ENCODE measurements around the gene DAB1.

Gene DAB1

DNA sequence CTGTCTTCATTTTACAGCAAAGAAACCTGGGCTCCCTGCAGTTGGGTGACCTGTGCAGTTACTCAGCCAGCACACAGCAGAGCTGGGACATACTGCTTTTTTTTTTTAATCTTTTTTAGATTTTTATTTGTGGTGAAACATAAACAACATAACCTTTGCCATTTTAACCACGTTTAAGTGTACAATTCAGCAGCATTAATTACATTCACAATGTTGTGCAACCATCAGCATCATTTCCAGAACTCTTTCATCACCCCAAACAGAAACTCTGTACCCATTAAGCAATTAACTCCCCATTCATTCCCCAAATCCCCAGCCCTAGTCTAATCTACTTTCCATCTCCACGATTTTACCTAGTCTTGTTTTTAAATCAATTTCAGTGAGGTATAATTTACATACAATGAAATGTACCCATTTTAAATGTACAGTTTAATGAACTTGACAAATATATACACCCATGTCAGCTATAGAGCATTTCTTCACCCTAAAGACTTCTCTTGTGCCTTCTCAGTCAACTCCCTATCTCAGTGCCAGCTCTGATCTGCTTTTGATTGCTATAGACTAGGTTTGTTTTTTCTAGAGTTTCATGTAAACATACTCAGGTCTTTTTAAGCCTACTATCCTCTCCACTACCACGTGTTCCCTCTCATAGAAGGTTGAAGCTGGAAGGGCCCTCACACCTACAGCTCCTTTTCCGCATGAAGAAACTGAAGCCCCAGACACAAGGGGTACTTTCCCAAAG lies 420.3 kb downstream of the DAB1 start:
- ChIA-PET POLR2A (interaction anchor here (0.7 kb wide), 1 partner anchor 1001 kb away, joined by 3 read pairs; no protein-coding TSS in a partner anchor), CTCF (interaction anchor here (0.6 to 1.3 kb wide), 3 partner anchors 10 to 15 kb away, joined by 3 to 4 read pairs (median 3); no protein-coding TSS in a partner anchor)
- H3K36me3 ChIP-seq (ENCODE audit: control insufficient read depth in 2 of 2, insufficient read depth in 1 of 2, low read length in 2 of 2), result no peaks in the 10 kb centered on the region
- H3K27ac ChIP-seq (ENCODE audit: extremely low read depth, low read depth, low read length), result no peak overlapping the region
- no peak overlapping the region for H3K4me3 ChIP-seq (ENCODE audit: low read depth, low read length)
- no peaks in the 10 kb centered on the region for H3K9me3 ChIP-seq (ENCODE audit: control insufficient read depth, insufficient read depth, low read depth, low read length)
- H3K4me1 ChIP-seq (ENCODE audit: control insufficient read depth, insufficient read depth, low read length), result no peaks in the 10 kb centered on the region
- TF ChIP-seq ZXDB (tag by site-specific recombination; IDR thresholded peaks at IDR 0.05), result no peak
- no peak for TF ChIP-seq RBAK (tag by site-specific recombination; IDR thresholded peaks at IDR 0.05)
- no peak for TF ChIP-seq ZNF785 (tag by site-specific recombination; IDR thresholded peaks at IDR 0.05)
- TF ChIP-seq ZNF449 (tag by site-specific recombination; IDR thresholded peaks at IDR 0.05), result no peak
- TF ChIP-seq GLI2 (tag by site-specific recombination; IDR thresholded peaks at IDR 0.05; ENCODE audit: borderline replicate concordance, low read depth), result no peak
- TF ChIP-seq ZNF121 (tag by site-specific recombination; IDR thresholded peaks at IDR 0.05), result no peak
- TF ChIP-seq ZNF501 (tag by site-specific recombination; IDR thresholded peaks at IDR 0.05), result no peak
- no peak for TF ChIP-seq ZNF621 (tag by site-specific recombination; IDR thresholded peaks at IDR 0.05)
- no peak for TF ChIP-seq ZNF518A (tag by site-specific recombination; conservative IDR thresholded peaks at IDR 0.05; ENCODE audit: low read depth)
- no peak for TF ChIP-seq ZNF133 (tag by site-specific recombination; IDR thresholded peaks at IDR 0.05)
- no peak for TF ChIP-seq ZNF19 (tag by site-specific recombination; IDR thresholded peaks at IDR 0.05; ENCODE audit: low read depth)
- TF ChIP-seq MZF1 (tag by site-specific recombination; IDR thresholded peaks at IDR 0.05; ENCODE audit: borderline replicate concordance), result 0 out of 2 replicates have a peak, but pooled peaks have one; percentile 55
- no peak for TF ChIP-seq ZFHX2 (tag by site-specific recombination; conservative IDR thresholded peaks at IDR 0.05)
- TF ChIP-seq ZBTB17 (tag by site-specific recombination; IDR thresholded peaks at IDR 0.05), result 0 out of 2 replicates have a peak, but pooled peaks have one; percentile 22
- TF ChIP-seq KLF7 (tag by site-specific recombination; IDR thresholded peaks at IDR 0.05; ENCODE audit: borderline replicate concordance), result no peak
- TF ChIP-seq ZNF354C (tag by site-specific recombination; IDR thresholded peaks at IDR 0.05; ENCODE audit: borderline replicate concordance, low read depth), result no peak

GRCh38 chr1:56995414-56996100 lies 428.3 kb downstream of the DAB1 start:
- POLR2A ChIA-PET, result no interaction called here
- CTCF ChIA-PET, result no interaction called here
- no peak for TF ChIP-seq KLF1 (tag by site-specific recombination; IDR thresholded peaks at IDR 0.05)
- TF ChIP-seq ZBTB1 (tag by site-specific recombination; IDR thresholded peaks at IDR 0.05), result no peak
- no peak for TF ChIP-seq ZBTB10 (tag by site-specific recombination; IDR thresholded peaks at IDR 0.05)

More at GRCh38 chr1:56995414-56996100, 428.3 kb downstream of the DAB1 start:
- H3K27ac ChIP-seq (ENCODE audit: extremely low read depth, low read depth, low read length), result no peak overlapping the region
- no peaks in the 10 kb centered on the region for H3K36me3 ChIP-seq (ENCODE audit: control insufficient read depth in 2 of 2, insufficient read depth in 1 of 2, low read length in 2 of 2)
- H3K4me1 ChIP-seq (ENCODE audit: control insufficient read depth, insufficient read depth, low read length), result no peaks in the 10 kb centered on the region
- no peak overlapping the region for H3K4me3 ChIP-seq (ENCODE audit: low read depth, low read length)
- no peaks in the 10 kb centered on the region for H3K9me3 ChIP-seq (ENCODE audit: control insufficient read depth, insufficient read depth, low read depth, low read length)
